ENCODE measurements around the gene FYN. TPM values are rescaled to one million over a fixed set of nuclear protein-coding genes. Genes with fewer than 3 reads are reported as not detected.

Gene FYN
- total RNA-seq, 1 experiment from 2014 or later, result 34.3 TPM

- Histone ChIP-seq H3K4me1 (ENCODE audit: insufficient read depth, low read length, poor library complexity, severe bottlenecking) (no peaks in the 10 kb centered on the region), H3K27ac (ENCODE audit: low read depth, low read length, poor library complexity, severe bottlenecking) (no peak overlapping the region), H3K9me3 (ENCODE audit: low read depth, low read length, poor library complexity, severe bottlenecking) (no peaks in the 10 kb centered on the region), H3K4me3 (ENCODE audit: low read depth, low read length, poor library complexity, severe bottlenecking) (no peak overlapping the region), H3K27me3 (replicated peaks; ENCODE audit: insufficient read depth, low read depth, low read length, poor library complexity) (no peaks in the 10 kb centered on the region), H3K36me3 (ENCODE audit: insufficient read depth, low read length, poor library complexity, severe bottlenecking) (no peaks in the 10 kb centered on the region)
- DNase-seq (ENCODE audit: low spot score), result no peak
- BruUV-seq (replicated peaks), result no TSS peak
- ChIA-PET CTCF (no interaction called here), POLR2A (ENCODE audit: low non-redundant PET) (no interaction called here)
- TF ChIP-seq EZH2 (IDR thresholded peaks at IDR 0.05; ENCODE audit: borderline replicate concordance, low read depth, low read length, poor library complexity, severe bottlenecking) (no peak), CTCF (conservative IDR thresholded peaks at IDR 0.05; ENCODE audit: low read depth, low read length) (no peak)
- intact Hi-C loops (cut with micrococcal nuclease; ENCODE audit: unreplicated experiment), result loop anchor here (2.0 to 5.0 kb wide), 3 partner anchors 285 to 451 kb away; no protein-coding TSS in a partner anchor
Observed at GRCh38 chr6:111711476-111711875, 161.8 kb downstream of the FYN start.

GRCh38 chr6:111710911-111711310, 162.3 kb downstream of the FYN start:
- intact Hi-C loops (cut with micrococcal nuclease; ENCODE audit: unreplicated experiment), result loop anchor here (1.0 to 5.0 kb wide), 4 partner anchors 286 to 451 kb away; no protein-coding TSS in a partner anchor
- no peak for TF ChIP-seq EZH2 (IDR thresholded peaks at IDR 0.05; ENCODE audit: borderline replicate concordance, low read depth, low read length, poor library complexity, severe bottlenecking)
- CTCF ChIA-PET, result interaction anchor here (0.6 to 1.0 kb wide), 2 partner anchors 317 to 956 kb away, joined by 4 to 5 read pairs; no protein-coding TSS in a partner anchor
- no peaks in the 10 kb centered on the region for H3K36me3 ChIP-seq (ENCODE audit: insufficient read depth, low read length, poor library complexity, severe bottlenecking)
- no peak overlapping the region for H3K27ac ChIP-seq (ENCODE audit: low read depth, low read length, poor library complexity, severe bottlenecking)
- no peak overlapping the region for H3K4me3 ChIP-seq (ENCODE audit: low read depth, low read length, poor library complexity, severe bottlenecking)
- DNase-seq (ENCODE audit: low spot score), result no peak
- POLR2A ChIA-PET (ENCODE audit: low non-redundant PET), result no interaction called here
- BruUV-seq (replicated peaks), result no TSS peak
- no peaks in the 10 kb centered on the region for H3K9me3 ChIP-seq (ENCODE audit: low read depth, low read length, poor library complexity, severe bottlenecking)
- H3K27me3 ChIP-seq (replicated peaks; ENCODE audit: insufficient read depth, low read depth, low read length, poor library complexity), result no peaks in the 10 kb centered on the region
- no peaks in the 10 kb centered on the region for H3K4me1 ChIP-seq (ENCODE audit: insufficient read depth, low read length, poor library complexity, severe bottlenecking)

GRCh38 chr6:111710439-111710838, 162.8 kb downstream of the FYN start:
- no peak overlapping the region for H3K4me3 ChIP-seq (ENCODE audit: low read depth, low read length, poor library complexity, severe bottlenecking)
- H3K36me3 ChIP-seq (ENCODE audit: insufficient read depth, low read length, poor library complexity, severe bottlenecking), result no peaks in the 10 kb centered on the region
- no peaks in the 10 kb centered on the region for H3K9me3 ChIP-seq (ENCODE audit: low read depth, low read length, poor library complexity, severe bottlenecking)
- no peak overlapping the region for H3K27ac ChIP-seq (ENCODE audit: low read depth, low read length, poor library complexity, severe bottlenecking)
- no TSS peak for BruUV-seq (replicated peaks)
- H3K27me3 ChIP-seq (replicated peaks; ENCODE audit: insufficient read depth, low read depth, low read length, poor library complexity), result no peaks in the 10 kb centered on the region
- H3K4me1 ChIP-seq (ENCODE audit: insufficient read depth, low read length, poor library complexity, severe bottlenecking), result no peaks in the 10 kb centered on the region
- intact Hi-C loops (cut with micrococcal nuclease; ENCODE audit: unreplicated experiment), result loop anchor here (1.0 to 5.0 kb wide), 4 partner anchors 286 to 452 kb away; no protein-coding TSS in a partner anchor
- no peak for TF ChIP-seq CTCF (conservative IDR thresholded peaks at IDR 0.05; ENCODE audit: low read depth, low read length)
- TF ChIP-seq EZH2 (IDR thresholded peaks at IDR 0.05; ENCODE audit: borderline replicate concordance, low read depth, low read length, poor library complexity, severe bottlenecking), result no peak
- no peak for DNase-seq (ENCODE audit: low spot score)
- CTCF ChIA-PET, result interaction anchor here (0.6 to 1.7 kb wide), 5 partner anchors 317 to 956 kb away, joined by 4 to 8 read pairs (median 5); no protein-coding TSS in a partner anchor
- POLR2A ChIA-PET (ENCODE audit: low non-redundant PET), result no interaction called here
